Esophagus squamous epithelium (tissue), 5 donors: ENCODE measurements around the gene GZMM. TPM values are rescaled to one million over a fixed set of nuclear protein-coding genes. Genes with fewer than 3 reads are reported as not detected.

ENCODE experiments used
- DNase-seq: peaks from one replicate; lab custom pipeline; 2025; lab: John Stamatoyannopoulos, UW
- H3K27ac ChIP-seq, 4 donors: fragments of 200-600 bp; sonication (generic); one replicate each; pipeline ENCODE4 v1.5.1; 2016 to 2019; ENCODE audit warnings: mild to moderate bottlenecking in 1 of 4
- H3K27me3 ChIP-seq, 4 donors: fragments of 200-600 bp; sonication (generic); 1 replicate in 3 of 4; 2 replicates in 1 of 4; pipeline versions ENCODE4 v1.5.1 to v1.6.0; 2017 to 2021; ENCODE audit warnings: antibody characterized with exemption in 1 of 4
- H3K36me3 ChIP-seq, 3 donors: fragments of 200-600 bp; sonication (generic); one replicate each; pipeline ENCODE4 v1.5.1; 2016 to 2019
- H3K4me1 ChIP-seq, 3 donors: fragments of 200-600 bp; sonication (generic); one replicate each; pipeline ENCODE4 v1.5.1; 2017 to 2019
- H3K4me3 ChIP-seq, 4 donors: fragments of 200-600 bp; sonication (generic); 1 replicate in 3 of 4; 2 replicates in 1 of 4; pipeline ENCODE4 v1.5.1; 2016 to 2019; ENCODE audit warnings: mild to moderate bottlenecking in 2 of 4, moderate library complexity in 1 of 4
- H3K9me3 ChIP-seq, 3 donors: fragments of 200-600 bp; sonication (generic); one replicate each; pipeline ENCODE4 v1.5.1; 2016 to 2019
- POLR2A ChIP-seq, 4 donors: fragments of 450-650 bp; IDR thresholded peaks; one replicate each; pipeline ENCODE4 v1.6.1; 2017; ENCODE audit warnings: antibody characterized with exemption in 4 of 4, mild to moderate bottlenecking in 4 of 4, moderate library complexity in 3 of 4
- WGBS, 2 donors: methylation state at CpG; one replicate each; pipeline ENCODE4 v1.1.5; 2018; 5-methylcytosine and 5-hydroxymethylcytosine counted together
- intact Hi-C: fragments of 100-400 bp; cut with DNase I; formaldehyde crosslinking; loops from one replicate; pipeline ENCODE4 v1.15.0; 2022
- total RNA-seq, 4 donors: library from RNA; depleted of rRNA; stranded (reverse); fragments of >200 nt; gene quantifications; one replicate each; pipeline ENCODE4 v1.1.0, GENCODE V29; 2016
- TF ChIP-seq, protein P1 (sequence below), 6 experiments: fragments of 450-650 bp in 4 of 6; fragments of 200-600 bp in 2 of 6; sonication (generic) in 2 of 6; IDR thresholded peaks; one replicate each; pipeline ENCODE4 v1.5.1; 2016 to 2019; ENCODE audit warnings: antibody characterized with exemption in 6 of 6, mild to moderate bottlenecking in 4 of 6, moderate library complexity in 4 of 6
- donor health status: DM: yes; HTN: yes; CAD: no.

The GZMM gene
- total RNA-seq, 4 donors from 2014 or later, result 0.48 to 0.95 (median 0.57) TPM; not detected in 1

DNA sequence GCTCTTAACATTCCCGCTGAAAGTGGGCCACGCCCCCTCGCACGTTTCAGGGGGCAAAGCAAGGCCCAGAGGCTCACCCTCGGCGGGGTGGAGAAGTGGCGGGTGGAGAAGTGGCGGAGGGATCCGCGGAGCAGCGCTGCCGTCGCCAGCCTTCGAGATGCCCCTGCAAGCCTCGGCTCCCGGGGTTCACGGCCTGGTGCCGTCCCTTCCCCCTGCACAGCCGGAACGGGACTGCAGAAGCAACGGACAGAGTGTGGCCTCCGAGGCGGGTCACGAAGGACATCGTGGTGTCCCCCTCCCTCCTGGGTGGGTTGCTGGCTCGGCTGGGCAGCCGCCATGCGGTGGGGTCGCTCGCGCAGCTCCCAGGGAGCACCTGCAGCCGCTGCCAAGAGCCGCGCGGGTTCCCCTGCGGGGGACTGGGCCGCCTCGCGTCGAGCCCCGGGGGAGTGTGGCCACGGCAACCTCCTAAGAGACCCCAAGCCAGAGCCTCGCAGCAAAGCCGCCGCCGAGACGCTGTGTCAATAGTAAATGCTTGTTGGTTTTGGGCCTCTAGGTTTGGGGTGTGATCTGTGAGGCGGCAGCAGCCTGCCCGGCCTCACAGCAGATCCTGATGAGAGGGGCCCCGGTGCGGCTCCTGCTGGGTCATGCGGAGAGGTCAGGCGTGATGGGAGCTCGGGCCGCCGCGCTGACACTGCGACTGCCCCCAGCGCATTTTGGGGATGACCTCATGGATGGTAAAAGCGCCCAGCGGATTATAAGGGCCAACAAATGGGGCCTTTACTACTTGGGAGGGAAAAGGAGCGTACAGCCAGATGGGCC is 31.1 kb upstream of the GZMM start:
- Histone ChIP-seq H3K9me3 (no peaks in the 10 kb centered on the region), H3K4me3 (no peak overlapping the region), H3K27ac (no peak overlapping the region), H3K36me3 (peaks cover 0 to 10% (median 0%) of the 10 kb centered on the region in 3 donors), H3K4me1 (peaks cover 22 to 33% (median 25%) of the 10 kb centered on the region in 3 donors), H3K27me3 (no peaks in the 10 kb centered on the region)
- WGBS, 2 donors, result 69 to 70% methylated on average over 17 to 40 of the region's 62 CpGs
- no peak for TF ChIP-seq POLR2A (IDR thresholded peaks at IDR 0.05)
- TF ChIP-seq, protein P1, sequence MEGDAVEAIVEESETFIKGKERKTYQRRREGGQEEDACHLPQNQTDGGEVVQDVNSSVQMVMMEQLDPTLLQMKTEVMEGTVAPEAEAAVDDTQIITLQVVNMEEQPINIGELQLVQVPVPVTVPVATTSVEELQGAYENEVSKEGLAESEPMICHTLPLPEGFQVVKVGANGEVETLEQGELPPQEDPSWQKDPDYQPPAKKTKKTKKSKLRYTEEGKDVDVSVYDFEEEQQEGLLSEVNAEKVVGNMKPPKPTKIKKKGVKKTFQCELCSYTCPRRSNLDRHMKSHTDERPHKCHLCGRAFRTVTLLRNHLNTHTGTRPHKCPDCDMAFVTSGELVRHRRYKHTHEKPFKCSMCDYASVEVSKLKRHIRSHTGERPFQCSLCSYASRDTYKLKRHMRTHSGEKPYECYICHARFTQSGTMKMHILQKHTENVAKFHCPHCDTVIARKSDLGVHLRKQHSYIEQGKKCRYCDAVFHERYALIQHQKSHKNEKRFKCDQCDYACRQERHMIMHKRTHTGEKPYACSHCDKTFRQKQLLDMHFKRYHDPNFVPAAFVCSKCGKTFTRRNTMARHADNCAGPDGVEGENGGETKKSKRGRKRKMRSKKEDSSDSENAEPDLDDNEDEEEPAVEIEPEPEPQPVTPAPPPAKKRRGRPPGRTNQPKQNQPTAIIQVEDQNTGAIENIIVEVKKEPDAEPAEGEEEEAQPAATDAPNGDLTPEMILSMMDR (IDR thresholded peaks at IDR 0.05), result no peak
- intact Hi-C loops, result no loop called here
- no peak for DNase-seq

- whole genome bisulfite sequencing, 2 donors, result 82 to 84% methylated on average over 6 to 10 of the region's 10 CpGs
- intact Hi-C loops, result no loop called here
- H3K27ac ChIP-seq, result no peak overlapping the region
Observed at GRCh38 chr19:513368-514165, 30.3 kb upstream of the GZMM start.

GRCh38 chr19:514166-514663 is 29.6 kb upstream of the GZMM start:
- TF ChIP-seq POLR2A (IDR thresholded peaks at IDR 0.05), result no peak
- TF ChIP-seq, protein P1 (IDR thresholded peaks at IDR 0.05), result no peak
- no peak for DNase-seq
- Histone ChIP-seq H3K9me3 (no peaks in the 10 kb centered on the region), H3K27ac (no peak overlapping the region), H3K27me3 (no peaks in the 10 kb centered on the region), H3K4me1 (peaks cover 13 to 23% (median 21%) of the 10 kb centered on the region in 3 donors), H3K36me3 (peaks cover 0 to 6% (median 0%) of the 10 kb centered on the region in 3 donors), H3K4me3 (no peak overlapping the region)
- intact Hi-C loops, result no loop called here
- 90 to 93% methylated on average over 6 to 8 of the region's 9 CpGs for WGBS, 2 donors

More at GRCh38 chr19:513368-514165, 30.3 kb upstream of the GZMM start:
- no peak for DNase-seq
- Histone ChIP-seq H3K4me3 (no peak overlapping the region), H3K27me3 (no peaks in the 10 kb centered on the region), H3K36me3 (peaks cover 0 to 10% (median 0%) of the 10 kb centered on the region in 3 donors), H3K4me1 (peaks cover 15 to 25% (median 18%) of the 10 kb centered on the region in 3 donors), H3K9me3 (no peaks in the 10 kb centered on the region)
- no peak for TF ChIP-seq POLR2A (IDR thresholded peaks at IDR 0.05)
- TF ChIP-seq, protein P1 (IDR thresholded peaks at IDR 0.05), result no peak

- intact Hi-C loops, result no loop called here
- TF ChIP-seq, protein P1 (IDR thresholded peaks at IDR 0.05), result no peak
- no peak for TF ChIP-seq POLR2A (IDR thresholded peaks at IDR 0.05)
- DNase-seq, result no peak
- H3K36me3 ChIP-seq, result peaks cover 0 to 7% (median 0%) of the 10 kb centered on the region in 3 donors
- H3K27ac ChIP-seq, result no peak overlapping the region
- peaks cover 0 to 8% (median 5%) of the 10 kb centered on the region in 3 donors for H3K4me1 ChIP-seq
- no peak overlapping the region for H3K4me3 ChIP-seq
- H3K9me3 ChIP-seq, result no peaks in the 10 kb centered on the region
- no peaks in the 10 kb centered on the region for H3K27me3 ChIP-seq
- 50% methylated on average over 2 of the region's 10 CpGs; no CpG with 5 or more reads in 1 of the 2 donors for WGBS, 2 donors
Observed at GRCh38 chr19:517721-518597, 25.9 kb upstream of the GZMM start.
